ENCODE results near the gene SYNPO2.

Gene SYNPO2

DNA sequence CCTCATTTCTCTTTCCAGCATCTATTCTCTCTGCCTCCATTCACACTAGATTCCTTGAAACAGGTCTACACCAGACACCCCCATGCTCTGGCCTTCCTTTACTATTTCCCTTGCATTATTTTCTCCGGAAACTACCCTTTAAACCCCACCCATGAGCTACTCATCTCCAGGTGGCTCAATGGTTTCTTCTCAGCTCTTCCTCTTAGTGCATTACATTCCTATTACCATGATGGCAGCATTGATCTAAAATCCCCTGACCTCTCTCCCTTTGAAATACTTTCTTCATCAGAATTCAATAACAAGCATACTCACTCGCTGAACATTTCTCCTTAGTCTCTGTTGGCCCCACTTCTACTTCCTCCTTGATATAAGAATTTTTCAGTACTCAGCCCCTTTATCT is 94.6 kb downstream of the SYNPO2 start:
- in situ Hi-C loops (cut with HindIII; ENCODE audit: low pct_ligation_motif_present, low sequenced_read_pairs): no loop called here
- TF ChIP-seq, protein P1, sequence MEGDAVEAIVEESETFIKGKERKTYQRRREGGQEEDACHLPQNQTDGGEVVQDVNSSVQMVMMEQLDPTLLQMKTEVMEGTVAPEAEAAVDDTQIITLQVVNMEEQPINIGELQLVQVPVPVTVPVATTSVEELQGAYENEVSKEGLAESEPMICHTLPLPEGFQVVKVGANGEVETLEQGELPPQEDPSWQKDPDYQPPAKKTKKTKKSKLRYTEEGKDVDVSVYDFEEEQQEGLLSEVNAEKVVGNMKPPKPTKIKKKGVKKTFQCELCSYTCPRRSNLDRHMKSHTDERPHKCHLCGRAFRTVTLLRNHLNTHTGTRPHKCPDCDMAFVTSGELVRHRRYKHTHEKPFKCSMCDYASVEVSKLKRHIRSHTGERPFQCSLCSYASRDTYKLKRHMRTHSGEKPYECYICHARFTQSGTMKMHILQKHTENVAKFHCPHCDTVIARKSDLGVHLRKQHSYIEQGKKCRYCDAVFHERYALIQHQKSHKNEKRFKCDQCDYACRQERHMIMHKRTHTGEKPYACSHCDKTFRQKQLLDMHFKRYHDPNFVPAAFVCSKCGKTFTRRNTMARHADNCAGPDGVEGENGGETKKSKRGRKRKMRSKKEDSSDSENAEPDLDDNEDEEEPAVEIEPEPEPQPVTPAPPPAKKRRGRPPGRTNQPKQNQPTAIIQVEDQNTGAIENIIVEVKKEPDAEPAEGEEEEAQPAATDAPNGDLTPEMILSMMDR (IDR thresholded peaks at IDR 0.05; ENCODE audit: low read depth, low read length, missing control alignments): no peak
- H3K27me3 ChIP-seq (replicated peaks): no peaks in the 10 kb centered on the region
- H3K27ac ChIP-seq: no peak overlapping the region
- no peak overlapping the region for H3K4me3 ChIP-seq (ENCODE audit: low read depth, low read length)
- no peaks in the 10 kb centered on the region for H3K36me3 ChIP-seq (replicated peaks)
- DNase-seq: no peak

GRCh38 chr4:118983831-118984230 is 95.2 kb downstream of the SYNPO2 start:
- TF ChIP-seq, protein P1 (IDR thresholded peaks at IDR 0.05; ENCODE audit: low read depth, low read length, missing control alignments): no peak
- in situ Hi-C loops (cut with HindIII; ENCODE audit: low pct_ligation_motif_present, low sequenced_read_pairs): no loop called here
- no peak for DNase-seq
- Histone ChIP-seq H3K4me3 (ENCODE audit: low read depth, low read length) (no peak overlapping the region), H3K27ac (no peak overlapping the region), H3K27me3 (replicated peaks) (no peaks in the 10 kb centered on the region), H3K36me3 (replicated peaks) (no peaks in the 10 kb centered on the region)

GRCh38 chr4:118985170-118986000 is 96.7 kb downstream of the SYNPO2 start:
- TF ChIP-seq, protein P1 (IDR thresholded peaks at IDR 0.05; ENCODE audit: low read depth, low read length, missing control alignments): no peak
- no peak for DNase-seq
- no peak overlapping the region for H3K4me3 ChIP-seq (ENCODE audit: low read depth, low read length)
- no peak overlapping the region for H3K27ac ChIP-seq
- no peaks in the 10 kb centered on the region for H3K27me3 ChIP-seq (replicated peaks)
- in situ Hi-C loops (cut with HindIII; ENCODE audit: low pct_ligation_motif_present, low sequenced_read_pairs): no loop called here
- H3K36me3 ChIP-seq (replicated peaks): no peaks in the 10 kb centered on the region

- Histone ChIP-seq H3K36me3 (replicated peaks) (no peaks in the 10 kb centered on the region), H3K27ac (no peak overlapping the region), H3K4me3 (ENCODE audit: low read depth, low read length) (no peak overlapping the region), H3K27me3 (replicated peaks) (no peaks in the 10 kb centered on the region)
- TF ChIP-seq, protein P1 (IDR thresholded peaks at IDR 0.05; ENCODE audit: low read depth, low read length, missing control alignments): no peak
- in situ Hi-C loops (cut with HindIII; ENCODE audit: low pct_ligation_motif_present, low sequenced_read_pairs): no loop called here
- DNase-seq: no peak
These were observed 99.4 kb downstream of the SYNPO2 start for GRCh38 chr4:118987959-118988634.

GRCh38 chr4:118988635-118988972 is 100.0 kb downstream of the SYNPO2 start:
- DNase-seq: no peak
- no peaks in the 10 kb centered on the region for H3K27me3 ChIP-seq (replicated peaks)
- H3K4me3 ChIP-seq (ENCODE audit: low read depth, low read length): no peak overlapping the region

More at GRCh38 chr4:118988635-118988972, 100.0 kb downstream of the SYNPO2 start:
- H3K27ac ChIP-seq: no peak overlapping the region
- H3K36me3 ChIP-seq (replicated peaks): no peaks in the 10 kb centered on the region
- TF ChIP-seq, protein P1 (IDR thresholded peaks at IDR 0.05; ENCODE audit: low read depth, low read length, missing control alignments): no peak
- in situ Hi-C loops (cut with HindIII; ENCODE audit: low pct_ligation_motif_present, low sequenced_read_pairs): no loop called here
